ENCODE measurements around the gene ITPKB. TPM values are rescaled to one million over a fixed set of nuclear protein-coding genes. Genes with fewer than 3 reads are reported as not detected.

ITPKB gene
- total RNA-seq, 1 experiment from 2014 or later = 17.7 TPM

GRCh38 chr1:226741009-226741408 is 1.9 kb upstream of the ITPKB start:
- Histone ChIP-seq H3K9me3 (ENCODE audit: low read length) (peaks cover 7% of the 10 kb centered on the region; the same call in 1 of the 2 replicates), H3K4me1 (ENCODE audit: insufficient read depth, low read length) (peaks cover 13% of the 10 kb centered on the region), H3K4me3 (ENCODE audit: low read length) (no peak overlapping the region), H2AFZ (ENCODE audit: low read length) (no peak overlapping the region), H3K4me2 (ENCODE audit: low read length) (no peak overlapping the region), H3K27me3 (ENCODE audit: low read length) (no peaks in the 10 kb centered on the region), H3F3A (ENCODE audit: low read length, unreplicated experiment) (no peaks in the 10 kb centered on the region), H3K36me3 (ENCODE audit: low read depth, low read length) (no peaks in the 10 kb centered on the region), H3K79me2 (ENCODE audit: low read length) (peaks cover 28% of the 10 kb centered on the region), H3K9me2 (replicated peaks; ENCODE audit: low read length) (no peaks in the 10 kb centered on the region), H3K27ac (ENCODE audit: low read length) (no peak overlapping the region), H4K20me1 (ENCODE audit: low read length) (no peaks in the 10 kb centered on the region), H3K9ac (ENCODE audit: low read length) (no peak overlapping the region)
- BruUV-seq (replicated peaks) = no TSS peak
- ChIA-PET POLR2A (ENCODE audit: unreplicated experiment) (no interaction called here), CTCF (interaction anchor here (0.6 kb wide), 1 partner anchor 193 kb away, joined by 8 read pairs; no protein-coding TSS in a partner anchor)
- intact Hi-C loops (cut with micrococcal nuclease) = no loop called here
- no peak for ATAC-seq
- no peak for DNase-seq
- no peak for TF ChIP-seq EZH2 (IDR thresholded peaks at IDR 0.05; ENCODE audit: low read length, unreplicated experiment)
- TF ChIP-seq, protein P1, sequence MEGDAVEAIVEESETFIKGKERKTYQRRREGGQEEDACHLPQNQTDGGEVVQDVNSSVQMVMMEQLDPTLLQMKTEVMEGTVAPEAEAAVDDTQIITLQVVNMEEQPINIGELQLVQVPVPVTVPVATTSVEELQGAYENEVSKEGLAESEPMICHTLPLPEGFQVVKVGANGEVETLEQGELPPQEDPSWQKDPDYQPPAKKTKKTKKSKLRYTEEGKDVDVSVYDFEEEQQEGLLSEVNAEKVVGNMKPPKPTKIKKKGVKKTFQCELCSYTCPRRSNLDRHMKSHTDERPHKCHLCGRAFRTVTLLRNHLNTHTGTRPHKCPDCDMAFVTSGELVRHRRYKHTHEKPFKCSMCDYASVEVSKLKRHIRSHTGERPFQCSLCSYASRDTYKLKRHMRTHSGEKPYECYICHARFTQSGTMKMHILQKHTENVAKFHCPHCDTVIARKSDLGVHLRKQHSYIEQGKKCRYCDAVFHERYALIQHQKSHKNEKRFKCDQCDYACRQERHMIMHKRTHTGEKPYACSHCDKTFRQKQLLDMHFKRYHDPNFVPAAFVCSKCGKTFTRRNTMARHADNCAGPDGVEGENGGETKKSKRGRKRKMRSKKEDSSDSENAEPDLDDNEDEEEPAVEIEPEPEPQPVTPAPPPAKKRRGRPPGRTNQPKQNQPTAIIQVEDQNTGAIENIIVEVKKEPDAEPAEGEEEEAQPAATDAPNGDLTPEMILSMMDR (conservative IDR thresholded peaks at IDR 0.05; ENCODE audit: low read depth, low read length) = no peak
- no peak for TF ChIP-seq EZH2phosphoT487 (IDR thresholded peaks at IDR 0.05; ENCODE audit: borderline replicate concordance, low read length)

GRCh38 chr1:226739696-226740065 is 599 bp upstream of the ITPKB start:
- DNase-seq (no peak), ATAC-seq (no peak)
- Histone ChIP-seq H2AFZ (ENCODE audit: low read length) (peak overlapping the region; percentile 88), H3K4me3 (ENCODE audit: low read length) (peak overlapping the region; percentile 81), H3K9me2 (replicated peaks; ENCODE audit: low read length) (no peaks in the 10 kb centered on the region), H3K4me1 (ENCODE audit: insufficient read depth, low read length) (peaks cover 13% of the 10 kb centered on the region), H3K79me2 (ENCODE audit: low read length) (peaks cover 33% of the 10 kb centered on the region), H4K20me1 (ENCODE audit: low read length) (no peaks in the 10 kb centered on the region), H3K27ac (ENCODE audit: low read length) (peak overlapping the region; percentile 19), H3F3A (ENCODE audit: low read length, unreplicated experiment) (no peaks in the 10 kb centered on the region), H3K27me3 (ENCODE audit: low read length) (no peaks in the 10 kb centered on the region), H3K36me3 (ENCODE audit: low read depth, low read length) (0 out of 2 replicates have a peak, but pooled peaks cover 2% of the 10 kb centered on the region), H3K4me2 (ENCODE audit: low read length) (peak overlapping the region; percentile 86), H3K9me3 (ENCODE audit: low read length) (peaks cover 7% of the 10 kb centered on the region; the same call in 1 of the 2 replicates), H3K9ac (ENCODE audit: low read length) (peak overlapping the region; percentile 85)
- ChIA-PET POLR2A (ENCODE audit: unreplicated experiment) (interaction anchor here (0.6 kb wide), 1 partner anchor 144 kb away, joined by 10 read pairs; no protein-coding TSS in a partner anchor), CTCF (interaction anchor here (0.6 to 1.0 kb wide), 3 partner anchors 24 to 1845 kb away, joined by 3 to 6 read pairs (median 3); no protein-coding TSS in a partner anchor)
- BruUV-seq (replicated peaks) = no TSS peak
- TF ChIP-seq, protein P1 (conservative IDR thresholded peaks at IDR 0.05; ENCODE audit: low read depth, low read length) = no peak
- TF ChIP-seq EZH2phosphoT487 (IDR thresholded peaks at IDR 0.05; ENCODE audit: borderline replicate concordance, low read length) (no peak), EZH2 (IDR thresholded peaks at IDR 0.05; ENCODE audit: low read length, unreplicated experiment) (no peak)
- intact Hi-C loops (cut with micrococcal nuclease) = loop anchor here (1.0 to 2.0 kb wide), 4 partner anchors 45 to 77 kb away; no protein-coding TSS in a partner anchor

- TF ChIP-seq, protein P1 (conservative IDR thresholded peaks at IDR 0.05; ENCODE audit: low read depth, low read length) = no peak
- TF ChIP-seq EZH2phosphoT487 (IDR thresholded peaks at IDR 0.05; ENCODE audit: borderline replicate concordance, low read length) (no peak), EZH2 (IDR thresholded peaks at IDR 0.05; ENCODE audit: low read length, unreplicated experiment) (no peak)
These were observed 574 bp downstream of the ITPKB start for GRCh38 chr1:226738421-226738994.

More at GRCh38 chr1:226738421-226738994, 574 bp downstream of the ITPKB start:
- H3K79me2 ChIP-seq (ENCODE audit: low read length) = peaks cover 43% of the 10 kb centered on the region
- ATAC-seq (peak; percentile 60), DNase-seq (peak; percentile 60)
- no peaks in the 10 kb centered on the region for H3F3A ChIP-seq (ENCODE audit: low read length, unreplicated experiment)
- peaks cover 3% of the 10 kb centered on the region; the same call in 1 of the 2 replicates for H3K9me3 ChIP-seq (ENCODE audit: low read length)
- peaks cover 13% of the 10 kb centered on the region for H3K4me1 ChIP-seq (ENCODE audit: insufficient read depth, low read length)
- intact Hi-C loops (cut with micrococcal nuclease) = loop anchor here (1.0 to 2.0 kb wide), 2 partner anchors 46 to 133 kb away; no protein-coding TSS in a partner anchor
- H3K4me2 ChIP-seq (ENCODE audit: low read length) = peak overlapping the region; percentile 86
- 0 out of 2 replicates have a peak, but pooled peaks cover 5% of the 10 kb centered on the region for H3K36me3 ChIP-seq (ENCODE audit: low read depth, low read length)
- peak overlapping the region; percentile 85 for H3K9ac ChIP-seq (ENCODE audit: low read length)
- CTCF ChIA-PET = interaction anchor here (0.6 kb wide), 1 partner anchor 124 kb away, joined by 4 read pairs; no protein-coding TSS in a partner anchor
- H3K4me3 ChIP-seq (ENCODE audit: low read length) = peak overlapping the region; percentile 81
- no peaks in the 10 kb centered on the region for H3K9me2 ChIP-seq (replicated peaks; ENCODE audit: low read length)
- peak overlapping the region; percentile 88 for H2AFZ ChIP-seq (ENCODE audit: low read length)
- H4K20me1 ChIP-seq (ENCODE audit: low read length) = no peaks in the 10 kb centered on the region
- no peaks in the 10 kb centered on the region for H3K27me3 ChIP-seq (ENCODE audit: low read length)
- no TSS peak for BruUV-seq (replicated peaks)
- peak overlapping the region; percentile 47 for H3K27ac ChIP-seq (ENCODE audit: low read length)
- POLR2A ChIA-PET (ENCODE audit: unreplicated experiment) = interaction anchor here (0.5 kb wide), 1 partner anchor 76 kb away, joined by 4 read pairs; no protein-coding TSS in a partner anchor

All from PC-3 (cell line).